Measurements from ENCODE around the gene TEX264. TPM values are rescaled to one million over a fixed set of nuclear protein-coding genes. Genes with fewer than 3 reads are reported as not detected.

TEX264 gene
- total RNA-seq, 2 experiments from 2014 or later = 45.6 to 50.3 TPM

- Histone ChIP-seq H3K79me2 (ENCODE audit: insufficient read depth, low read depth, low read length) (no peaks in the 10 kb centered on the region), H3K36me3 (ENCODE audit: insufficient read depth, low read length) (peaks cover 45% of the 10 kb centered on the region), H3K4me1 (ENCODE audit: insufficient read depth, low read length, poor library complexity, severe bottlenecking) (peaks cover 48% of the 10 kb centered on the region), H3K4me2 (ENCODE audit: low read length) (peak overlapping the region; percentile 55), H2AFZ (ENCODE audit: low read length) (no peak overlapping the region), H3K9me3 (ENCODE audit: low read length) (no peaks in the 10 kb centered on the region), H3K4me3 (ENCODE audit: low read depth, low read length, poor library complexity, severe bottlenecking) (no peak overlapping the region), H3K27ac (ENCODE audit: low read depth, low read length, poor library complexity, severe bottlenecking) (peak overlapping the region; percentile 23), H3K9me2 (ENCODE audit: insufficient read depth, low read length) (no peaks in the 10 kb centered on the region), H4K20me1 (ENCODE audit: insufficient read depth, low read length) (no peaks in the 10 kb centered on the region)
- peak; percentile 88 for TF ChIP-seq CTCF (conservative IDR thresholded peaks at IDR 0.05; ENCODE audit: low read length)
- no peak for TF ChIP-seq EZH2phosphoT487 (IDR thresholded peaks at IDR 0.05; ENCODE audit: borderline replicate concordance, low read depth, low read length)
- DNase-seq (ENCODE audit: low spot score) = peak; percentile 87
- ChIA-PET POLR2A (interaction anchor here (0.5 to 1.8 kb wide), 4 partner anchors 10 to 182 kb away, joined by 3 to 12 read pairs (median 6); partner anchors contain the start of gene DCAF1), CTCF (ENCODE audit: unreplicated experiment) (interaction anchor here (0.5 to 3.1 kb wide), 6 partner anchors 9 to 296 kb away, joined by 3 to 22 read pairs (median 6); partner anchors contain the start of gene DCAF1)
- intact Hi-C loops (cut with micrococcal nuclease; ENCODE audit: unreplicated experiment) = loop anchor here (1.0 to 2.0 kb wide), 2 partner anchors 39 to 180 kb away; no protein-coding TSS in a partner anchor
- BruUV-seq (replicated peaks) = no TSS peak
Observed at GRCh38 chr3:51682079-51682478, 11.0 kb downstream of the TEX264 start.

- Histone ChIP-seq H3K4me2 (ENCODE audit: low read length) (no peak overlapping the region), H3K79me2 (ENCODE audit: insufficient read depth, low read depth, low read length) (no peaks in the 10 kb centered on the region), H3K27ac (ENCODE audit: low read depth, low read length, poor library complexity, severe bottlenecking) (no peak overlapping the region), H3K9me2 (ENCODE audit: insufficient read depth, low read length) (no peaks in the 10 kb centered on the region), H3K4me3 (ENCODE audit: low read depth, low read length, poor library complexity, severe bottlenecking) (no peak overlapping the region), H4K20me1 (ENCODE audit: insufficient read depth, low read length) (no peaks in the 10 kb centered on the region), H2AFZ (ENCODE audit: low read length) (no peak overlapping the region), H3K9me3 (ENCODE audit: low read length) (no peaks in the 10 kb centered on the region), H3K4me1 (ENCODE audit: insufficient read depth, low read length, poor library complexity, severe bottlenecking) (peaks cover 50% of the 10 kb centered on the region), H3K36me3 (ENCODE audit: insufficient read depth, low read length) (peaks cover 49% of the 10 kb centered on the region)
- ChIA-PET CTCF (ENCODE audit: unreplicated experiment) (interaction anchor here (0.5 to 3.1 kb wide), 4 partner anchors 10 to 297 kb away, joined by 3 to 22 read pairs (median 10); partner anchors contain the start of gene DCAF1), POLR2A (interaction anchor here (0.5 to 1.5 kb wide), 5 partner anchors 12 to 183 kb away, joined by 3 to 8 read pairs (median 4); partner anchors contain the start of gene DCAF1)
- no peak for TF ChIP-seq EZH2phosphoT487 (IDR thresholded peaks at IDR 0.05; ENCODE audit: borderline replicate concordance, low read depth, low read length)
- no peak for TF ChIP-seq CTCF (conservative IDR thresholded peaks at IDR 0.05; ENCODE audit: low read length)
- no TSS peak for BruUV-seq (replicated peaks)
- intact Hi-C loops (cut with micrococcal nuclease; ENCODE audit: unreplicated experiment) = loop anchor here (1.0 to 2.0 kb wide), 2 partner anchors 40 to 180 kb away; no protein-coding TSS in a partner anchor
- DNase-seq (ENCODE audit: low spot score) = no peak
Observed at GRCh38 chr3:51682526-51682925, 11.5 kb downstream of the TEX264 start.

GRCh38 chr3:51683566-51683965 lies 12.5 kb downstream of the TEX264 start:
- Histone ChIP-seq H2AFZ (ENCODE audit: low read length) (no peak overlapping the region), H3K4me1 (ENCODE audit: insufficient read depth, low read length, poor library complexity, severe bottlenecking) (peaks cover 50% of the 10 kb centered on the region), H3K36me3 (ENCODE audit: insufficient read depth, low read length) (peaks cover 59% of the 10 kb centered on the region), H3K9me3 (ENCODE audit: low read length) (no peaks in the 10 kb centered on the region), H3K79me2 (ENCODE audit: insufficient read depth, low read depth, low read length) (no peaks in the 10 kb centered on the region), H3K9me2 (ENCODE audit: insufficient read depth, low read length) (no peaks in the 10 kb centered on the region), H4K20me1 (ENCODE audit: insufficient read depth, low read length) (no peaks in the 10 kb centered on the region), H3K27ac (ENCODE audit: low read depth, low read length, poor library complexity, severe bottlenecking) (no peak overlapping the region), H3K4me3 (ENCODE audit: low read depth, low read length, poor library complexity, severe bottlenecking) (no peak overlapping the region), H3K4me2 (ENCODE audit: low read length) (no peak overlapping the region)
- DNase-seq (ENCODE audit: low spot score) = no peak
- ChIA-PET POLR2A (interaction anchor here (0.5 kb wide), 1 partner anchor 1046 kb away, joined by 3 read pairs; no protein-coding TSS in a partner anchor), CTCF (ENCODE audit: unreplicated experiment) (interaction anchor here (0.7 kb wide), 1 partner anchor 173 kb away, joined by 3 read pairs; no protein-coding TSS in a partner anchor)
- TF ChIP-seq CTCF (conservative IDR thresholded peaks at IDR 0.05; ENCODE audit: low read length) (no peak), EZH2phosphoT487 (IDR thresholded peaks at IDR 0.05; ENCODE audit: borderline replicate concordance, low read depth, low read length) (no peak)
- BruUV-seq (replicated peaks) = no TSS peak
- intact Hi-C loops (cut with micrococcal nuclease; ENCODE audit: unreplicated experiment) = loop anchor here (2.0 kb wide), 1 partner anchor 41 kb away; no protein-coding TSS in a partner anchor
